GM23248 (cell line): ENCODE measurements around the gene DCAF7.

Experiments used
- EZH2 ChIP-seq: fragments of 200-600 bp; sonication (generic); IDR thresholded peaks from 2 replicates; pipeline ENCODE4 v1.6.1; 2018; ENCODE audit warnings: antibody characterized with exemption, mild to moderate bottlenecking; ENCODE audit not compliant: insufficient read depth, poor library complexity, severe bottlenecking
- EZH2phosphoT487 ChIP-seq: fragments of 200-600 bp; sonication (generic); IDR thresholded peaks from 2 replicates; pipeline ENCODE4 v1.6.1; 2018; ENCODE audit warnings: antibody characterized with exemption, moderate library complexity, mild to moderate bottlenecking, low read depth; ENCODE audit not compliant: insufficient read depth

DNA sequence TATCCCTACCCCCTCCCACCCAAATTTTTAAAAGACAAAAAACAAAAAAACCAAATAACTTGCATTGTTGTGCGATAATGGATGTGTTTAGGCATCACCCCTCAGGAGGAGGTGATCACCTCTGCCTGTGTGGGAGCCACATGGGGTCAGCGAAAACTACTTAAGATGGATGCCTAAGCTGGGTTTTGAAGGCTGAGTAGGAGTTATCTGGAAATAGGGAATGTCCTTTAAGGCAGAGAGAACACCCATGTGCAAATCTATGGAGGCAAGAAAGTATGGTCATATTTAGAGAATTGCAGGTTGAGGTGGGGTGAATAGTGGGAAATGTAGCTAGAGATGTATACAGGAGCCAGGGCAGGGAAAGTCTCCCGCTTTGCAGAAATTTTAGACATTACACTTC is 44.9 kb downstream of the DCAF7 start:
- TF ChIP-seq EZH2phosphoT487: no peak
- no peak for TF ChIP-seq EZH2
